Superior temporal gyrus (tissue), 1 donor: ENCODE measurements around the gene RPL11.
A peak's percentile ranks its signal among the peaks of the same experiment; 100 is the strongest.
"Not testable (repeated sequence)": the region's sequence is repeated elsewhere in the genome, so short reads cannot be mapped to it uniquely, and the experiment has no call there.

Experiments
- DNase-seq: peaks from one replicate; pipeline ENCODE4 v3.0.0-alpha.2; 2016; ENCODE audit errors: extremely low spot score

The RPL11 gene

DNA sequence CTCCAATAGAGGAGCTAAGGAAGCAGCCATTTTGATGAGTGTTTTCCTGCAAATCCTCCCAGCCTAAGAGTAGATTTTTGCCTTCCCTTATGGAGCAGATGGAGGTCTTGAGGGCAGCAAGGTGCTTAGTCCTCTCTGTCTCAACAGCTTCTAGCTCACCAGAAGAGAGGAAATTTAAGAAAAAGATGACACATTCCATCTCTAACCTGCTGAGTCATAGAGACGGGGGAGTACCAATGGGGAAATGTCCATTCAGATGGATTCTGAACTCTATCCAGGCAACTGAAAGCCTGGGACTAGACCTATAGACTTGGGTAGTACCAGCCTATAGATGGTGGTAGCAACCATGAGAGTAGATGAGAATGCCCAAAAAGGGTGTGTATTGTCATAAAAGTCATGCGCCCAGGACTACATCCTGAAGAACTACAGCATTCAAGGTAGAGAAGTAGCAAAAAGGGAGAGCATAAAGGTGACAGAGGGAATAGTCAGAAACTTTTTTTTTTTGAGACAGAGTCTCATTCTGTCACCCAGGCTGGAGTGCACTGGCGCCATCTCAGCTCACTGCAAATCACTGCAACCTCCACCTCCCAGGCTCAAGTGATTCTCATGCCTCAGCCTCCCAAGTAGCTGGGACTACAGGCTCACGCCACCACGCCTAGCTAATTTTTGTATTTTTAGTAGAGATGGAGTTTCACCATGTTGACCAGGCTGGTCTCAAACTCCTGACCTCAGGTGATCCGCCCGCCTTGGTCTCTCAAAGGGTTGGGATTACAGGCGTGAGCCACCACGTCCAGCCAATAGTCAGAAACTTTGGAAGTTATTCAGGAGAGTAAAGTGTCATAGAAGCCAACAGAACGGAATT lies 41.0 kb downstream of the RPL11 start:
- no peak for DNase-seq

DNA sequence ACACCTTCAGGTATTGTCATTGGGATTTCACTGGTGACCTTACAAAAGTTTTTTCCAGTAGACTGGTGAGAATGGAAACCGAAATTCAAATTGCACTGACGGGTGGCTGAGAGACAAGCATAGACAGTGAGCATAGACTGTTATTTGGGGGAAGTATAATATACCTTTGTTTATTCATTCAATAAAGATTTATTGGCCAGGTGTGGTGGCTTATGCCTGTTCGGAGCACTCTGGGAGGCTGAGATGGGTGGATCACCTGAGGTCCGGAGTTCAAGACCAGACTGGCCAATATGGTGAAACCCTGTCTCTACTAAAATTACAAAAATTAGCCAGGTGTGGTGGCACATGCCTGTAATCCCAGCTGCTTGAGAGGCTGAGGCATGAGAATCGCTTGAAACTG lies 41.7 kb downstream of the RPL11 start:
- not testable (repeated sequence) for DNase-seq

DNA sequence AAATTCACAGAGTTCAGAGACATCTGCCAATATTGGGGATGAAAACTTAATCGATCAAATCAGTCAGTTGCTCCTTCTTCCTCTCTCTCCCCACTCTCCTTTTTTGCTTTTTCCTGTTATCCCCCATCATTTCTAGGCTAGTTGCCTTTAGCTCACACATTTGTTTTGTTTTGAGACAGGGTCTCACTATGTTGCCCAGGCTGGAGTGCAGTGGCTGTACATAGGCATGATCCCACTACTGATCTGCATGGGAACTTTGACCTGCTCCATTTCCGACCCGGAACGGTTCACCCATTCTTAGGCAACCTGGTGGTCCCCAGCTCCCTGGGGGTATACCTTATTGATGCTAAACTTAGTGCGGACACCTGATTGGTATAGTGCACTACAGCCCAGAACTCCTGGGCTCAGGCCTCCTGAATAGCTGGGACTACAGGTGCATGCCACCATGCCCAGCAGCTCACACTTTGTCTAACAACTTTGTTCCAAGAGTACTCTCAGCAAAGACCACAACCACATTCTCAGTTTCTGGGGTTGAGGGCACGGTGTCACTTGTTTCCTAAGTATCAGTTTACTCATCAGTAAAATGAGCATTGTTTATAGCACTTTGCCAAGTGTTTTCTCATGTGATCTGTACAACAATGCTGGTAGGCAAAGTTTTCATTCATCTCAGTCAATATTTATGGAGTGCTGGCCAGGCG lies 45.0 kb downstream of the RPL11 start:
- no peak for DNase-seq

DNA sequence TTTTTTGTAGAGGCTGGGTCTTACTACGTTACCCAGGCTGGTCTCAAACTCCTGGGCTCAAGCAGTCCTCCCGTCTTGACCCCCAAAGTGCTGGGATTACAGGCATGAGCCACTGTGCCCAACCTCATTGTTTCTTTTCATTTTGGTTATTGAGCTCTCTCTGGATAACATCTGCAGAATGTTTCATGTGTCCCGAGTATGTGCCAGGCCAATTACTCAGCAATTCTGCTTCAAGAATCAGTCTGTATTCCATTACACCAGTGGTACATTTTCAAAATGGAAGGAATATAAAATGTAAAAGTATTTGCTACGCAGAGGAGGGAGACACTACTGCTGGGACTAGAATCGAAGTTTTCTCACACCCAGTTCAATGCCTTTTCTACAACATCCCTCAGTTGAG lies 50.0 kb downstream of the RPL11 start:
- no peak for DNase-seq

DNA sequence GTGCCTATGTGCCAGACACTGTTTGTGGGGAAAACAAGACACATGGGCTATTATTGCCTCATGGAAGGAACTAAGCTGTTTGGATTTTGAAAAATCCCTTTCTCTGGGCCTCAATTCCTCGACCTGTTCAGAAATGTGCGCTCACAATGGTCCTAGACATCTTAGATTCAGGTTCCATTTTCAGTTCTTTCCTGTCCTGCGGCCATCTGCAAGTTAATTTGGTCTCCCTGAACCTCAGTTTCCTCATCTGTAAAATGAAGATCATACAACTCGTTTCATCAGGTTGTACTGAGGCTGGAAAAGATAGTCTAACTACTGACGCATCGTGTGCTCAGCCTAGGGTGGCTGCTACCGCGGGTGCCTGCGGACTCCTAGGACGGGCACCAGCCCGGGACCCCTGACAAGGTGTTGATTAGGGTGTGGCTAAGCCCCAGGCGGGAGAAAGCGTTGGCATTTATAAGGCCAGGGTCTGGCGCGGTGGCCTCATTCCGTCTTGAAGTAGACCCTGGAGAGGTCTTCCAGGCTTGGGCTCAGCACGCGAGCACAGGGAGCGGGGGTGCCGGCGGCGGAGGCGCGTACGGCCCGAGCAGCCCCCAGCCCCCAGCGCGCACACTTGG lies 51.2 kb downstream of the RPL11 start:
- no peak for DNase-seq

DNA sequence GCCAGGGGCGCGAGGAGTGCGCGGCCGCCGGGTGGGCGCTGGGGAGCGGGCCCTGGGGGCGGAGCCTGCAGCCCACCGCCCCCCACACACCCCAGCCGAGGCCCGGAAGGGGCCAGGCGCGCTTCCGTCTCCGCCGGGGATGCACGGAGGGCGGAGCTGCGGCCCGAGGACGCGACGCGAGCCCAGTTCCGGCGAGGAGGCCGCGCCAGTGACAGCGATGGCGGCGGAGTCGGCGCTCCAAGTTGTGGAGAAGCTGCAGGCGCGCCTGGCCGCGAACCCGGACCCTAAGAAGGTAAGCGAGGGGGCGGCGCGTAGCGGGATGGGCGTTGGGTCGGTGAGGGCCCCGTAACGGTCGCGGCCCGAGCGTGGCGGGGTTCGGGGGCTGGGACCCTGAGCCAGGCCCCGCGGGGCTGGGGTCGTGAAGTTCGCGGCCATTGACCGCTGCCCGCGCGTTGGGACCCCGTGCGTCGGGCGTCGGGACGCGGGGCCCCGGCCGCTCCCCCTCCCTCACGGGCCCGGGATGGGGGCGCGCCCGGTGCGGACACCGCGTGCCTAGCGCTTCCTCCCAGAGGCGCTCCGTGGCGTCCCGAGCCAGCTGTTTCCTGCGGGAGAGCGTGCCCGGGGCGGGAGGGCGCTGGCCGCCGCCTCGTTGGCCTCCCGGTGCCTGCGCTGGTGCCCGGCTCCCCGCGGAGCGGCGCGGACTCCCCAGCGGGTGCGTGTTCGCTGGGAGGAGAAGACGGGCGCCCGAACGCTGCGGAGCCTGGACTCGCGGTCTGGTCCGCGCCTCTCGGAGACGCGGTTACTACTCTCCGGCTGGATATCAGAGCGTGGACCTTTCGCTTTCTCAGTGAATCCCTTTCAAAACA lies 51.9 kb downstream of the RPL11 start, which contains the start of gene ELOA:
ELOA (plus strand) TSS at position 185 of the 866 bp plus-strand sequence; CDS start at position 218, 33 bp downstream.
- DNase-seq, result peak; percentile 69

DNA sequence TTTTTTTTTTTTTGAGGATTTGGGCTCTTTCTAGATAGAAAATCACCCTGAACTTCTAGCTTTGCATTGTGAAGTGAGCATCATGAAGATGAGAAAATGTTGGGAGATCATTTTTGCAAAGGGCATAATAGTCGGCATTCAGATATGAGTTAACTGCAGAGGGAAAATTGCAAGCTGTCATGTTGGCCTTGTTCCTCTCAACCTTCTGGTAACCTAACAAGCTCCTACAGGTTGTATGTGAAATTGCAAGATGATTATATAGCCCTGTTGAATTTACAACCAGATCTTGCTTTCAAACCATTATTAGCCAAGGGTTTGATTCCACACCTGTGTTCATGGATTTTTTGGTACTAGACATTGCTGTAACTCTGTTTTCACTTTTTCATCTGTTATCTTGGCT lies 53.9 kb downstream of the RPL11 start:
- DNase-seq, result no peak
